Spleen (tissue), 11 donors: ENCODE data around the gene TEFM. TPM values are rescaled to one million over a fixed set of nuclear protein-coding genes. Genes with fewer than 3 reads are reported as not detected.

ENCODE experiments used
- DNase-seq: peaks from one replicate; pipeline ENCODE4 v3.0.0-alpha.2; 2020
- H3K27ac ChIP-seq, 8 donors: fragments of 200-600 bp; sonication (generic) in 7 of 8; 1 replicate in 4 of 8; 2 replicates in 4 of 8; pipeline versions ENCODE4 v1.5.0 to v1.8.0; 2016 to 2021; ENCODE audit warnings: inconsistent platforms in 4 of 8, mild to moderate bottlenecking in 4 of 8, moderate library complexity in 1 of 8
- H3K27me3 ChIP-seq, 7 donors: fragments of 200-600 bp; sonication (generic) in 6 of 7; replicated peaks in 1 of 7; 1 replicate in 4 of 7; 2 replicates in 3 of 7; pipeline versions ENCODE4 v1.5.0 to v1.8.0; 2016 to 2021; ENCODE audit warnings: inconsistent platforms in 3 of 7, mild to moderate bottlenecking in 1 of 7
- H3K36me3 ChIP-seq, 6 donors: fragments of 200-600 bp; sonication (generic) in 5 of 6; 1 replicate in 4 of 6; 2 replicates in 2 of 6; pipeline versions ENCODE4 v1.5.0 to v1.8.0; 2016 to 2021; ENCODE audit warnings: inconsistent platforms in 2 of 6
- H3K4me1 ChIP-seq, 6 donors: fragments of 200-600 bp; sonication (generic) in 5 of 6; 1 replicate in 3 of 6; 2 replicates in 3 of 6; pipeline versions ENCODE4 v1.5.0 to v1.8.0; 2016 to 2021; ENCODE audit warnings: inconsistent platforms in 3 of 6
- H3K4me3 ChIP-seq, 8 donors: fragments of 200-600 bp; sonication (generic) in 7 of 8; 1 replicate in 4 of 8; 2 replicates in 4 of 8; pipeline versions ENCODE4 v1.5.0 to v1.8.0; 2016 to 2021; ENCODE audit warnings: inconsistent platforms in 4 of 8, mild to moderate bottlenecking in 4 of 8, moderate library complexity in 2 of 8
- H3K9me3 ChIP-seq, 8 donors: fragments of 200-600 bp; sonication (generic) in 7 of 8; 1 replicate in 4 of 8; 2 replicates in 4 of 8; pipeline versions ENCODE4 v1.5.0 to v1.8.0; 2016 to 2021; ENCODE audit warnings: inconsistent platforms in 4 of 8
- POLR2A ChIP-seq, 3 donors: fragments of 450-650 bp; IDR thresholded peaks; one replicate each; pipeline ENCODE4 v1.5.1; 2017; ENCODE audit warnings: antibody characterized with exemption in 3 of 3, mild to moderate bottlenecking in 1 of 3
- POLR2AphosphoS5 ChIP-seq, 3 donors: sonication (generic); formaldehyde crosslinking; IDR thresholded peaks; one replicate each; pipeline ENCODE4 v1.5.1; 2017; ENCODE audit warnings: antibody characterized with exemption in 3 of 3
- WGBS, 5 donors: extraction: QIAGEN DNeasy Blood & Tissue Kit in 3 of 5; methylation state at CpG; one replicate each; pipeline versions ENCODE4 v1.1.5 to v1.1.7; 2013 to 2018; 5-methylcytosine and 5-hydroxymethylcytosine counted together
- intact Hi-C: fragments of 100-400 bp; cut with DNase I; formaldehyde crosslinking; loops from one replicate; pipeline ENCODE4 v1.15.0; 2023; ENCODE audit warnings: low total_unique reads
- polyA plus RNA-seq, 3 donors: library from polyadenylated mRNA; stranded (reverse); fragments of 200-250 nt; gene quantifications; one replicate each; pipeline ENCODE4 v1.2.1, GENCODE V29; 2013
- total RNA-seq, 7 donors: library from RNA; depleted of rRNA in 3 of 7; stranded (reverse); fragments of >200 nt in 3 of 7; fragmentation: NEBNext Ultra II Directional in 4 of 7; extraction: Animal tissue kit (Norgen Biotek cat#: 25700) in 4 of 7; gene quantifications; one replicate each; pipeline versions ENCODE4 v1.1.0 to v1.2.1, GENCODE V29; 2016 to 2021
- TF ChIP-seq, protein P1 (sequence below), 11 experiments: fragments of 200-600 bp in 7 of 11; fragments of 450-650 bp in 4 of 11; sonication (generic) in 4 of 11; IDR thresholded peaks in 8 of 11; conservative IDR thresholded peaks in 3 of 11; 1 replicate in 7 of 11; 2 replicates in 4 of 11; pipeline versions ENCODE4 v1.4.0 to v1.8.0; 2016 to 2021; ENCODE audit warnings: antibody characterized with exemption in 11 of 11, inconsistent platforms in 4 of 11, mild to moderate bottlenecking in 1 of 11
- donor health status: healthy with polysubstance abuse.
- donor health status: DM: no; HTN: no; CAD: no; lungs with moderate emphysema.
- donor health status: DM: no; HTN: no; CAD: no.
- donor health status: Bipolar disorder and iron deficiency.
- donor health status: healthy.
- donor health status: DM: no; HTN: no; CAD: no.
- donor health status: DM: yes; HTN: yes; CAD: no.

TEFM gene
- total and polyA plus RNA-seq, 10 donors, result 8.4 to 33.4 (median 17.2) TPM

DNA sequence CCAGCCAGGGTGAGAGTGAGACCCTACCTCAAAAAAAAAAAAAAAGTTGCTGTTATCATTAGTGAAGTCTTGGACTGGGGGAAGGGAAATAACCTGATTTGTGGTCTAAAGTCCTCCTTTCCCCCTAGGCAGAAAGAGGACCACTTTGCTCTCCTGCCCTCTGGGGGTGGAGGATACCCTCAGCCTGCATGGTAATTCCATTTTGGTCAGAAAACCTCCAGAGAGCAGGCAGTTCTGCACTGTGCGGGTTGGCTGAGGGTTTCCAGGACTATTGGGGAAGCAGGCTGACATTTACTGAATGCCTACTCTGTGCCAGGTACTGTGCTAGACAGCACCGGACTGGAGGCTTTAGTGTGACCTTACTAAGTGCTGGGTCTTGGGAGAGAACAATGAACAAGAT lies 18.3 kb upstream of the TEFM start:
- peaks cover 0 to 45% (median 19%) of the 10 kb centered on the region in 7 donors for H3K27me3 ChIP-seq
- no peak overlapping the region for H3K4me3 ChIP-seq
- peaks cover 0 to 19% (median 0%) of the 10 kb centered on the region in 6 donors for H3K36me3 ChIP-seq
- DNase-seq, result no peak
- 69 to 82% (median 70%) methylated on average over 2 of the region's 2 CpGs for WGBS, 5 donors
- peaks cover 0 to 35% (median 23%) of the 10 kb centered on the region in 6 donors for H3K4me1 ChIP-seq
- TF ChIP-seq POLR2A (IDR thresholded peaks at IDR 0.05), result no peak
- no peak for TF ChIP-seq POLR2AphosphoS5 (IDR thresholded peaks at IDR 0.05)
- H3K9me3 ChIP-seq, result no peaks in the 10 kb centered on the region
- H3K27ac ChIP-seq, result no peak overlapping the region
- intact Hi-C loops, result no loop called here

DNA sequence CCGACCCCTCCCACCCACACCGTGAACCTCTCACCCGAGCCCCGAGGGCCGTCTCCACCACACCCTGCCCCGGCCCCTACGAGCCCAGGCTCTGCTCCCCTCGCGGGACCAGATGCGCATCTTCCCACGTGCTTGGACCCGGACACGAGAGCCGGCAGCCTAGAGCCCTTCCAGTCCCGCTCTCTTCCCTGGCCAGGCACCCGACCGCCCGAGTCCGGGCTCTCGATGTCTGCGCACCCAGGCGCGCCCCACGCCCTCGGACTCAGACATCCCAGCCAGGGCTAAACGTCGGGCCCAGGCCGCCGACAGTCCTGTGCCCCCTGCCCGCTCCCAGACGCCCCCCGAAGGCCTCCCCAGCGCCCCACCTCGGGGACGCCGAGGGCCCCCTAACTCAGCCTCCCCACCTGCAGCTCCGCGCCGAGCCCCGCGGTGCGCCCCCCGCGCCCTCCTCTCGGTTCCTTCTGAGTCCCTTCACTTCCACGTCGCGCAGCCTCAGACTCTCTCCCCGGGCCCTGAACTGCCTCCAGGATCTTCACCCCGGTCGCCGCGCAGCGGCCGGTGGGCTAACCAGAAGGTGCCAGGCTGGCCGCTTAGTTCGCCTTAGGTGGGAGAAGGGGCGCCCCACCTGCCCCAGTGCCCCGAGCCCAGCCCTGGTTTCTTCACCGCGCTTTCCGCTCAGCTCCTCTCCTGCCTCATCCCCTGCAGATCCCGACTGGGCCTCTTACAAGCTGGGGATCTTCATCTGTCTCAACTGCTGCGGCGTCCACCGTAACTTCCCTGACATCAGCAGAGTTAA lies 16.4 kb upstream of the TEFM start:
- peak overlapping the region; percentile 47 to 90 (median 62) for H3K4me3 ChIP-seq
- 3 to 7% (median 4%) methylated on average over 33 to 66 of the region's 66 CpGs for WGBS, 5 donors
- no peaks in the 10 kb centered on the region for H3K9me3 ChIP-seq
- TF ChIP-seq, protein P1, sequence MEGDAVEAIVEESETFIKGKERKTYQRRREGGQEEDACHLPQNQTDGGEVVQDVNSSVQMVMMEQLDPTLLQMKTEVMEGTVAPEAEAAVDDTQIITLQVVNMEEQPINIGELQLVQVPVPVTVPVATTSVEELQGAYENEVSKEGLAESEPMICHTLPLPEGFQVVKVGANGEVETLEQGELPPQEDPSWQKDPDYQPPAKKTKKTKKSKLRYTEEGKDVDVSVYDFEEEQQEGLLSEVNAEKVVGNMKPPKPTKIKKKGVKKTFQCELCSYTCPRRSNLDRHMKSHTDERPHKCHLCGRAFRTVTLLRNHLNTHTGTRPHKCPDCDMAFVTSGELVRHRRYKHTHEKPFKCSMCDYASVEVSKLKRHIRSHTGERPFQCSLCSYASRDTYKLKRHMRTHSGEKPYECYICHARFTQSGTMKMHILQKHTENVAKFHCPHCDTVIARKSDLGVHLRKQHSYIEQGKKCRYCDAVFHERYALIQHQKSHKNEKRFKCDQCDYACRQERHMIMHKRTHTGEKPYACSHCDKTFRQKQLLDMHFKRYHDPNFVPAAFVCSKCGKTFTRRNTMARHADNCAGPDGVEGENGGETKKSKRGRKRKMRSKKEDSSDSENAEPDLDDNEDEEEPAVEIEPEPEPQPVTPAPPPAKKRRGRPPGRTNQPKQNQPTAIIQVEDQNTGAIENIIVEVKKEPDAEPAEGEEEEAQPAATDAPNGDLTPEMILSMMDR (IDR thresholded peaks at IDR 0.05 in 8 of 11, conservative IDR thresholded peaks at IDR 0.05 in 3 of 11), result no peak
- peak in 2 of 3 donors; percentile 22 for TF ChIP-seq POLR2AphosphoS5 (IDR thresholded peaks at IDR 0.05)
- H3K27me3 ChIP-seq, result peaks cover 0 to 45% (median 19%) of the 10 kb centered on the region in 7 donors
- DNase-seq, result peak; percentile 79
- intact Hi-C loops, result no loop called here
- H3K27ac ChIP-seq, result peak overlapping the region in 7 of 8 donors; percentile 14 to 82 (median 73)
- peaks cover 0 to 17% (median 0%) of the 10 kb centered on the region in 6 donors for H3K36me3 ChIP-seq
- peaks cover 0 to 35% (median 23%) of the 10 kb centered on the region in 6 donors for H3K4me1 ChIP-seq

DNA sequence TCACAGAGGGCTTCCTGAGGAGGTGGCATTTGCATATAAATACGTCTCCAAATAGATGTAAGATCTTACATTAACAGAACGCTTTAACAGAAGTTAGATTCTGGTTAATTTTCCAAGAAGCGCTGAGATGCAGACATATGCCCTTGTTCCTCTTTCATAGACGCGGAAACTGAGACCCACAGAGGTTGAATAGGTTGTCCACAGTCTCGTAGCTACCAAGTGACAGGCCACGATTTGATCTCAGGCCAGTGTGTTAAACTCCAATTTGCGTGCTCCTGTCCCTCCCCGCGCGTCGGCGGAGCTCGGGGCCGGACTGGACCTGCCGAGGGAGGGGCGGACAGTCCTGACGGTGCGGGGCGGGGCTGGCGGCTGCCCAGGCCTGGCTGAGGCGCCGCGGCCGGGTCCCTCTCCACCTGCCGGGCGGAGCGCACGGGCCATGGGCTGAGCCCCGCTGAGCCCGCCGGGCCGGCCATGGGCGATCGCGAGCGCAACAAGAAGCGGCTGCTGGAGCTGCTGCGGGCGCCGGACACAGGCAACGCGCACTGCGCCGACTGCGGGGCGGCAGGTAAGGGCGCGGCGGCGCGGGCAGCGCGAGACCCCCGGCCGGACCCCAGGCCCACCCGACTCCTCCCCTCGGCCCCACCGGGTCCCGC lies 15.6 kb upstream of the TEFM start, which contains the start of gene ADAP2:
Gene ADAP2 (plus strand): TSS at position 402 of the 653 bp plus-strand sequence. CDS start 70 bp downstream, at position 472.
- H3K9me3 ChIP-seq, result no peaks in the 10 kb centered on the region
- peaks cover 0 to 34% (median 23%) of the 10 kb centered on the region in 6 donors for H3K4me1 ChIP-seq
- 2 to 5% (median 3%) methylated on average over 24 to 60 of the region's 60 CpGs for WGBS, 5 donors
- H3K27ac ChIP-seq, result peak within 1 kb of the TSS in 7 of 8 donors; percentile 14 to 82 (median 73)
- peak; percentile 91 for DNase-seq
- H3K4me3 ChIP-seq, result peak within 1 kb of the TSS; percentile 47 to 90 (median 62)
- no peak for TF ChIP-seq POLR2A (IDR thresholded peaks at IDR 0.05)
- TF ChIP-seq POLR2AphosphoS5 (IDR thresholded peaks at IDR 0.05), result peak; percentile 65 to 76 (median 76)
- intact Hi-C loops, result no loop called here
- H3K27me3 ChIP-seq, result peaks cover 0 to 45% (median 19%) of the 10 kb centered on the region in 7 donors
- H3K36me3 ChIP-seq, result peaks cover 0 to 10% (median 0%) of the 10 kb centered on the region in 6 donors

DNA sequence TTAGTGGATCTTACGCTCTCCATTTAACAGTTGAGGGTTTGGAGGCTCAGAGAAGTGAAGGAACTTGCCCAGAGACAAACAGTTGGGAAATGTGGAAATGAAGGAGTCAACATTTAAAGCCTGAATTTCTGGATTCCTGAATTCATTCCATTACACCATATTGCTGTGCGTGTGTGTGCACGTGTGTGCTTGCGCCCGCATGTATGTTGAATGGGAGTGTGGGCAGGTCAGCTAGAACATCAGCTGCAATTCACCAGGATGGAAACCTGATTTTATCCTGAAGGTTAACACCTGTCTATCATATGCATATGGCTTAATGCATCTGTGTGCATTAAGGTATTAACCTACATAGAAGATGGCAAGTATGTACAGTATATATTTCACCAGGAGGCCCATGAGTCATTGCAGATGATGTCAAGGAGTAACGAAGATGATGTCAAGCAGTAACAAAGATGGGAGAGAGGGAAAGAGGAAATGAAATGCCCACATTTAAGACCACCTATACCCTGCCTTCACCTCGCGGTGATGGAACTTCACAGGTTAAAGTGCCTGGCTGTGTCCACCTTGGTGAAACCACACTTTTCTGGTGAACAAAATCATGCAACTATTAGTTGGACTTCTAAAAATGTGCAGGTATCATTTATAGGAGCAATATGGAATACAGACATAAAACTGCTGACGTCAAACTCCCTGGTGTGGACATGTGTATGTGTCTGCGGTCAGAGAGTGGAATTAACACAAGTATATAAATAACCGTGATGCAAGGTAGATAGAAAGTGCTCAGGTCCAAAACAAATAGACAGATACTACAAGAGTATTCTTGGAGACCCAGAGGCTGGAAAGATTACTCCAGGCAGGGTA lies 14.9 kb upstream of the TEFM start:
- intact Hi-C loops, result no loop called here
- Histone ChIP-seq H3K4me3 (peak overlapping the region; percentile 47 to 90 (median 62)), H3K9me3 (no peaks in the 10 kb centered on the region), H3K27me3 (peaks cover 0 to 41% (median 19%) of the 10 kb centered on the region in 7 donors), H3K36me3 (peaks cover 0 to 3% (median 0%) of the 10 kb centered on the region in 6 donors), H3K27ac (peak overlapping the region in 3 of 8 donors; percentile 73 to 82 (median 80)), H3K4me1 (peaks cover 0 to 27% (median 23%) of the 10 kb centered on the region in 6 donors)
- no peak for TF ChIP-seq POLR2AphosphoS5 (IDR thresholded peaks at IDR 0.05)
- no peak for TF ChIP-seq POLR2A (IDR thresholded peaks at IDR 0.05)
- TF ChIP-seq, protein P1 (IDR thresholded peaks at IDR 0.05 in 8 of 11, conservative IDR thresholded peaks at IDR 0.05 in 3 of 11), result no peak
- WGBS, 5 donors, result 85 to 87% (median 85%) methylated on average over 11 of the region's 11 CpGs
- DNase-seq, result no peak
